Measurements from ENCODE around the gene BTBD9. TPM values are rescaled to one million over a fixed set of nuclear protein-coding genes. Genes with fewer than 3 reads are reported as not detected.

The BTBD9 gene
- total RNA-seq, 2 experiments from 2014 or later, result 8.8 to 9.2 TPM

GRCh38 chr6:38604700-38605099, 35.0 kb downstream of the BTBD9 start:
- ChIA-PET POLR2A (interaction anchor here (0.7 kb wide), 1 partner anchor 9 kb away, joined by 3 read pairs; no protein-coding TSS in a partner anchor), CTCF (no interaction called here)

GRCh38 chr6:38603966-38604365, 35.8 kb downstream of the BTBD9 start:
- POLR2A ChIA-PET, result no interaction called here
- CTCF ChIA-PET, result no interaction called here

DNA sequence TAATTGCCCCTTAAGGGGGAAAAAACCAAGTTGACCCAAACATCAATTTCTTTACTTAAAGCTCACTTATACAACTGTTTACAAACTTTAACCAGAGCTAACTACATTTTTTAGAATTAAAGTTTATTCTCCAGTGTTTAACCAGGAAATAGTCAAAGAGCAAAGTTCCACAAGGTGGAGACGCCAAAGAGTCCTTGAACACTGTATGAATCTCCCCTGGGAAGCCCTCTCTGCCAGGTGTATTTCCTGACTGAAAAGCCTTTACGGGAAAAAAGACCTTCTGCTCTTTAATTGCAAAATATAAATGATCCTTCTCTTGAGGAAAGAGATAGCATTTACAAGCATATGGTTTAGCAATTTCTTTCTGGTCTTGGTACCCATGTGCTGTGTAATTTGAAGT, 36.2 kb downstream of the BTBD9 start:
- ChIA-PET CTCF (no interaction called here), POLR2A (no interaction called here)

DNA sequence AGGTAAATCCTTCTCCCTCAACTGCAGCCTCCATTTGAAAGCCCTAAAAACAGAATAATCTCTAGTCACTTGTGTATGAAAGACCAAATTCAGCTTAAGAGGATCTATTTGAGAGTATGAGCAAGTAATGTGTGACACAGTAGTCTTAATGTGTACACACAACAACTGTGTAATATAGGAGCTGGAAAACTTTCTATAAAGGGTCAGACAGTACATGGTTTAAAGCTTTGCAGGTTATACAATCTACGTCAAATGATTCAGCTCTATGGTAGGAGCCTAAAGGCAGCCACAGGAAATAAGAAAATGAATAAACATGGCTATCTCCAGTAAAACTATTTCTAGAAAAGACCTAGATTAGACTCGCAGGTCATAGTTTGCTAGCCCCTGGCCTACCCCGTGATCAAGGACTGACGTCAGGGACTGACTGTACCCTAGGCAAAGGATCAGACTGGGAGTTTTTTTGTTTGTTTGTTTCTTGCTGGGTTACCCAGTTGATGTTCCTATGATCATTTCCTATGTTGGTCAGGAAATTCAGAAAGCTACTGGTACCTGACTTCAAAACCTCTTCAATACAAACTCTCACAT, 39.7 kb downstream of the BTBD9 start:
- ChIA-PET POLR2A (interaction anchor here (0.5 kb wide), 1 partner anchor 194 kb away, joined by 4 read pairs; no protein-coding TSS in a partner anchor), CTCF (no interaction called here)

DNA sequence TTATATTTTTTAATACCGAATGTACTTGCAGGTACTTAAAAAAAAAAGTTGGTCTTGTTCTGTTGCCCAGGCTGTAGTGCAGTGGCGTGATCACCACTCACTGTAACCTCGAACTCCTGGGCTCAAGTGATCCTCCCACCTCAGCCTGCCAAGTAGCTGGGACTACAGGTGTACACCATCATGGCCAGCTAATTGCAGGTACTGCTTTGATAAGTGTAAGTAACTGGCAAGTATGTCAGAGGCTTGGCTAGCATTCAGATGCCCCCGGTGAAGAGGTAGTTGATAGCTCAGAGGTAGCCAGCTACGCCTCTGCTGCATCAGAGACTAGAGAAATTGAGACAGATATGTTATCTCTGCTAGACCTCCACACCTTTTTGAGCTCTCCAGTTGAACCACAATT, 40.5 kb downstream of the BTBD9 start:
- ChIA-PET POLR2A (no interaction called here), CTCF (no interaction called here)

- ChIA-PET CTCF (no interaction called here), POLR2A (no interaction called here)
Observed at GRCh38 chr6:38593998-38594665, 45.6 kb downstream of the BTBD9 start.

DNA sequence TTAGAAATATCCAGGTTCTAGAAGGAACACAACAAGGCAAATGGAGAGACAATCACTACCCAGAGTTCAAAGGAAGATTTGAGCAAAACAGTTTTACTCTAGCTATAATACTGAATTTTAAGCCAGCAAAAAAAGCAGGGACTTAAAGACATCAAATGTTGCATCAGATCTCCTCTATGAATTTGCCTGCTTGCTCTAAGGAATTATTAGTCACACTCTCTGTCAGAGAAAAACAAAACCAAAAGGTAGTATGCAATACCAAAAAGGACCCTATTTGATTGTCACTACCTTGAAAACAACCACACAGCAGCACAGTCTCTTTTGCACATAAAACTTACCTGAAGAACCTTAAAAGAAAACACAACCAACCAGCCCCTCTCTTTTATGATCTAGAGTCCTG, 46.3 kb downstream of the BTBD9 start:
- POLR2A ChIA-PET, result no interaction called here

DNA sequence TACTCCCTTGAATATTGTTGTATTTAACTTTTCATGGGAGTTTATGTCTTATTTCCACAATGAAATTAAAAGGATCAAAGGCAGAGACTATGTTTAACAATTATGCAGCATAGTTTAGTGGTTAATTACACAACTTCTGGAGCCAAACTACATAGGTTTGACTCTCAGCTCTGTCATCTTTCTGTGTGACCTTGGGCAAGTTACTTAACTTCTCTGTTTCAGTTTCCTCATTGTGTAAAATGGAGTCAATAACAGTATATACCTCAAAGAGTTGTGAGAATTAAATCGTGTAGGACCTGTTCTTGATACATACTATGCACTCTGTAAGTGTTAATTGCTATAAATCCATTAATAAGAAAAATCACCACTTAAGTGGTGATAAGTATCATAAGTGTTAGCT, 48.3 kb downstream of the BTBD9 start:
- ChIA-PET POLR2A (no interaction called here), CTCF (interaction anchor here (1.5 kb wide), 1 partner anchor 10 kb away, joined by 3 read pairs; no protein-coding TSS in a partner anchor)

More for the DNA sequence above, 46.3 kb downstream of the BTBD9 start:
- CTCF ChIA-PET, result no interaction called here

GRCh38 chr6:38589367-38589720, 50.4 kb downstream of the BTBD9 start:
- POLR2A ChIA-PET, result no interaction called here
- CTCF ChIA-PET, result no interaction called here

GRCh38 chr6:38588631-38589366, 50.9 kb downstream of the BTBD9 start:
- ChIA-PET POLR2A (no interaction called here), CTCF (no interaction called here)

DNA sequence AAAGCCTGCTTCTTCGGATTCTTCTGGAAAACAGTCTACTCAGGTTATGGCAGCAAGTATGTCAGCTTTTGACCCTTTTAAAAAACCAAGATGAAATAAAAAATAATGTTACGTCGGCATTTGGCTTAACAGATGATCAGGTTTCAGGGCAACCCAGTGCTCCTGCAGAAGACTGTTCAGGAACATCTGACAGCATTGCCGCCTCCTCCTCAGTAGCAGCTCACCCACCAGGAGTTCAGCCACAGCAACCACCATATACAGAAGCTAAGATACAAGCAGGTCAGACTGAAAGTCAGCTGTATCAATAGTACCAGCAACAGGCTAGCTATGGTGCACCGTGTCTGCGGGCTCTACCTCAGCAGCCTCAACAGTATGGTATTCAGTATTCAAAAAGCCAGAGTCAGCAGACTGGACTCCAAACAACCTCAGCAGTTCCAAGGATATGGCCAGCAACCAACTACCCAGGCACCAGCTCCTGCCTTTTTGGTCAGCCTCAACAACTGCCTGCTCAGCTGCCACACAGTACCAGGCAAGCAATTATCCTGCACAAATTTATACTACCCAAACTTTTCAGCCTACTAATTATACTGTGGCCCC, 51.9 kb downstream of the BTBD9 start:
- ChIA-PET POLR2A (no interaction called here), CTCF (no interaction called here)

DNA sequence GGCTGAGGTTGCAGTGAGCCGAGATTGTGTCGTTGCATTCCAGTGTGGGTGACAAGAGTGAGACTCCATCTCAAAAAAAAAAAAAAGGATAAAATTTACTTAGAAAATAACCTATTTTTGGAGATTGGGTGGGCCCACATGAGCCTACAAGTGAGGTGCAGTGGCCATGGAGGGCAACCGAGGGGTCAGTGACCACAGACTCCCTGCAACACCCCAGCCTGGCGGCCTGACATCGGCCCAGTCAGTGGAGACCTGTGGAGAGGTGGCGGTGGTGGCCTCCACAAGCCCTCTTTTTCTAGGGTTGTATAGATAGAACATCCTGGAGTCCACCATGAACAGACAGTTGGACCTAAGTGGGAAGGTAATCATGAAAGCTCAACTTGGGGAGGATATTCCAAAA, 52.7 kb downstream of the BTBD9 start:
- ChIA-PET POLR2A (no interaction called here), CTCF (no interaction called here)

DNA sequence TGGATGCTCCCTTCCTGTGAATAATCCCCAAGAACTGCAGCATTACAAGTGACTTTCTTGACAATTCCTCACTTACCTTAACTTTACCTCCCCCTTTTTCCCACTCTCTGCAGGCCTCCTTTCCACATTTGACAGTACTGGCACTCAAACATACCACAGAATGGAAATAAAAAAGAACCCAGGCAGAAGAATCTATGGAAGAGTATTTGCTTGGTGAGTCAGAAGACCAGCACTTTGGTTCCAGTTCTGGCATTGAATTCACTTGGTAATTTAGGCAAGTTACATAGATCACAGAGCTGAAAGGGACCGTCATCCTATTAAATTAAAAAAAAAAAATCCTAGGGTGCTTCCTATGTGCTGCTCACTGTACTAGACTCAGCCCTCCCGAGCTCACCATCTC, 55.0 kb downstream of the BTBD9 start:
- CTCF ChIA-PET, result no interaction called here
- POLR2A ChIA-PET, result no interaction called here

- ChIA-PET CTCF (no interaction called here), POLR2A (no interaction called here)
Observed at GRCh38 chr6:38583523-38583922, 56.2 kb downstream of the BTBD9 start.

GRCh38 chr6:38580030-38580429, 59.7 kb downstream of the BTBD9 start:
- ChIA-PET POLR2A (no interaction called here), CTCF (interaction anchor here (0.6 kb wide), 1 partner anchor 784 kb away, joined by 4 read pairs; no protein-coding TSS in a partner anchor)

- ChIA-PET CTCF (no interaction called here), POLR2A (no interaction called here)
Observed at GRCh38 chr6:38579010-38579628, 60.6 kb downstream of the BTBD9 start.

DNA sequence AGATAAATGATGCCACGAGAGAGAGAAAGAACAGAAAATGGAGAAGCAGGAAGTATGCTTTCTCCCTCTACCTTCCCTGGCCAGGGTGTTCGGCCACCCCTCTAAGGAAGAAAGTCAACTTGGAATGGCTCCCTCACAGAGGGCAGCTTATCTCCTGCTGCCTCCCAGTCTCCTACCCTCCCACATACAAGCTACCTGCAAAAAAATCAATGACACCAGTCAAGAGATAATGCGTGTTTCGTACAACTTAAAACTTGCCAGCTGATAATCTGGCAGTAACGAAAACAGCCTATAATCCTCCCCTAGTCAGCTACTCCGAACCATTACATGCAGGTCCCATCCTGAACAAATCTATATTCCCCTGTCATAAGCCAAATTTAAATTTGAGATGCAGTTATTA, 61.7 kb downstream of the BTBD9 start:
- CTCF ChIA-PET, result no interaction called here
- POLR2A ChIA-PET, result no interaction called here

DNA sequence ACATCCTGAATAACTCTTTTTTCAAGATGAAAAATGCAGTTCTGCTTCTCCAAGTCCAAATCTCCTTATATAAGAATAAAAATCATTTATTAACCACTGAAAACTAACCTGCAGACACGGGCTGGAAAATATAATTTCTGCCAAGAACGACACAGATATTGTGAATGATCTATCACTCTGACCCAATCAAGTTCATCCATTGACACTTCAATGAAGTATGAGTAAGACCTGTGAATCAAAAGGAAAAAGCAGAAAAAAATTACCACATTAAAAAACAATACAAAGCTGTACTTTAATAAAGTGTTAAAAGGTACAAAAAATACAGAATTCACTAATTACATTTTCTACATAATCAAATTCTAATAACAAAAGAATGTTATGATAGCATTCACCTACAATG, 62.2 kb downstream of the BTBD9 start:
- ChIA-PET POLR2A (no interaction called here), CTCF (no interaction called here)

GRCh38 chr6:38573801-38574395, 65.8 kb downstream of the BTBD9 start:
- ChIA-PET POLR2A (no interaction called here), CTCF (no interaction called here)

GRCh38 chr6:38572186-38572813, 67.4 kb downstream of the BTBD9 start:
- CTCF ChIA-PET, result no interaction called here
- POLR2A ChIA-PET, result interaction anchor here (0.6 kb wide), 1 partner anchor 131 kb away, joined by 3 read pairs; no protein-coding TSS in a partner anchor
